CD14-positive monocyte (primary cell): ENCODE data around the gene CATSPER1. TPM values are rescaled to one million over a fixed set of nuclear protein-coding genes. Genes with fewer than 3 reads are reported as not detected.

Experiments used
- DNase-seq, 3 donors: peaks; one replicate each; pipeline ENCODE4 v3.0.0-alpha.2; 2011 to 2022
- H2AFZ ChIP-seq: 2 replicates; pipeline ENCODE4 v1.6.0; 2012; ENCODE audit warnings: mild to moderate bottlenecking, low read depth, low read length, inconsistent platforms; ENCODE audit not compliant: insufficient read depth, poor library complexity, severe bottlenecking
- H3K27ac ChIP-seq, 2 donors: 1 replicate in 1 of 2; 2 replicates in 1 of 2; pipeline ENCODE4 v1.5.1; 2012 to 2013; ENCODE audit warnings: low read length in 2 of 2, control low read depth in 1 of 2, inconsistent platforms in 1 of 2, low read depth in 1 of 2, mild to moderate bottlenecking in 1 of 2
- H3K27me3 ChIP-seq, 2 donors: one replicate each; pipeline versions ENCODE4 v1.6.0 to v1.6.1; 2011 to 2013; ENCODE audit warnings: low read length in 2 of 2; ENCODE audit not compliant: control insufficient read depth in 2 of 2, insufficient read depth in 2 of 2
- H3K36me3 ChIP-seq, 2 donors: replicated peaks in 1 of 2; 1 replicate in 1 of 2; 2 replicates in 1 of 2; pipeline versions ENCODE4 v1.5.1 to v1.6.1; 2012 to 2013; ENCODE audit warnings: low read length in 2 of 2, control low read depth in 1 of 2, inconsistent platforms in 1 of 2, mild to moderate bottlenecking in 1 of 2; ENCODE audit not compliant: insufficient read depth in 2 of 2, control insufficient read depth in 1 of 2
- H3K4me1 ChIP-seq, 2 donors: 1 replicate in 1 of 2; 2 replicates in 1 of 2; pipeline versions ENCODE4 v1.5.1 to v1.6.1; 2012 to 2013; ENCODE audit warnings: low read length in 2 of 2, control low read depth in 1 of 2, inconsistent platforms in 1 of 2, mild to moderate bottlenecking in 1 of 2, moderate library complexity in 1 of 2; ENCODE audit not compliant: insufficient read depth in 2 of 2, control insufficient read depth in 1 of 2
- H3K4me2 ChIP-seq: replicated peaks from 2 replicates; pipeline ENCODE3; 2012; ENCODE audit warnings: low read length, moderate library complexity, mild to moderate bottlenecking; ENCODE audit not compliant: poor library complexity, severe bottlenecking; ENCODE audit errors: extremely low read depth
- H3K4me3 ChIP-seq, 3 experiments: fragments of 200-600 bp in 1 of 3; sonication (generic) in 1 of 3; replicated peaks in 1 of 3; 1 replicate in 2 of 3; 2 replicates in 1 of 3; pipeline ENCODE4 v1.5.1; 2011 to 2013; ENCODE audit warnings: low read length in 3 of 3, mild to moderate bottlenecking in 3 of 3, control low read depth in 2 of 3, low read depth in 2 of 3, inconsistent platforms in 1 of 3, moderate library complexity in 1 of 3
- H3K79me2 ChIP-seq: 2 replicates; pipeline ENCODE4 v1.6.0; 2012; ENCODE audit warnings: mild to moderate bottlenecking, control low read depth, inconsistent platforms, low read length, moderate library complexity; ENCODE audit not compliant: insufficient read depth
- H3K9ac ChIP-seq: 2 replicates; pipeline ENCODE4 v1.6.0; 2017; ENCODE audit warnings: low read length, mild to moderate bottlenecking; ENCODE audit not compliant: insufficient read depth, poor library complexity, severe bottlenecking
- H3K9me3 ChIP-seq, 2 donors: replicated peaks in 1 of 2; 1 replicate in 1 of 2; 2 replicates in 1 of 2; pipeline versions ENCODE4 v1.5.1 to v1.6.1; 2012 to 2013; ENCODE audit warnings: low read length in 2 of 2, control low read depth in 1 of 2; ENCODE audit not compliant: control insufficient read depth in 1 of 2, insufficient read depth in 1 of 2
- H4K20me1 ChIP-seq: 2 replicates; pipeline ENCODE4 v1.6.0; 2012; ENCODE audit warnings: mild to moderate bottlenecking, low read length, control low read depth, moderate library complexity; ENCODE audit not compliant: insufficient read depth
- H3K27ac Mint-ChIP-seq, 7 donors: one replicate each; pipeline ENCODE4 v1.8.0; 2020; ENCODE audit warnings: mild to moderate bottlenecking in 7 of 7, mixed read lengths in 7 of 7, moderate library complexity in 6 of 7, inconsistent platforms in 2 of 7
- H3K27me3 Mint-ChIP-seq, 3 donors: one replicate each; pipeline ENCODE4 v1.8.0; 2021 to 2022; ENCODE audit warnings: low read depth in 3 of 3, mild to moderate bottlenecking in 3 of 3, mixed read lengths in 3 of 3, moderate library complexity in 3 of 3, inconsistent platforms in 1 of 3
- H3K36me3 Mint-ChIP-seq, 2 donors: one replicate each; pipeline ENCODE4 v1.8.0; 2020; ENCODE audit warnings: mixed read lengths in 2 of 2, inconsistent platforms in 1 of 2, mild to moderate bottlenecking in 1 of 2
- H3K4me1 Mint-ChIP-seq: one replicate; pipeline ENCODE4 v1.8.0; 2020; ENCODE audit warnings: mild to moderate bottlenecking, mixed read lengths
- H3K4me3 Mint-ChIP-seq, 2 donors: one replicate each; pipeline ENCODE4 v1.8.0; 2020; ENCODE audit warnings: mild to moderate bottlenecking in 2 of 2, mixed read lengths in 2 of 2, moderate library complexity in 1 of 2
- H3K9me3 Mint-ChIP-seq, 7 donors: one replicate each; pipeline ENCODE4 v1.8.0; 2020 to 2022; ENCODE audit warnings: mixed read lengths in 7 of 7, mild to moderate bottlenecking in 6 of 7, moderate library complexity in 6 of 7, inconsistent platforms in 2 of 7
- CTCF ChIP-seq: fragments of 200-600 bp; IDR thresholded peaks from one replicate; pipeline ENCODE4 v1.8.0; 2022; ENCODE audit warnings: antibody characterized with exemption, mild to moderate bottlenecking
- WGBS: methylation state at CpG from one replicate; pipeline ENCODE4 v1.1.5; 2013; ENCODE audit warnings: missing lambda C conversion rate; ENCODE audit not compliant: insufficient coverage; 5-methylcytosine and 5-hydroxymethylcytosine counted together
- intact Hi-C, 2 donors: fragments of 100-400 bp; cut with micrococcal nuclease; formaldehyde crosslinking; loops; one replicate each; pipeline versions ENCODE4 v1.15.0 to v1.15.1; 2023
- polyA plus RNA-seq, 3 donors: library from polyadenylated mRNA; depleted of rRNA in 1 of 3; unstranded in 2 of 3; stranded (reverse) in 1 of 3; fragments of 300-500 nt in 2 of 3; fragments of >200 nt in 1 of 3; fragmentation: Illumina TruSeq in 2 of 3; gene quantifications; 1 replicate in 2 of 3; 2 replicates in 1 of 3; pipeline ENCODE4 v1.2.3, GENCODE V29; 2012 to 2021

The CATSPER1 gene
- polyA plus RNA-seq, 3 donors: 15.4 to 24.1 (median 22.0) TPM

- H3K27me3 Mint-ChIP-seq: peaks cover 20 to 29% (median 28%) of the 10 kb centered on the region in 3 donors
- Histone ChIP-seq H3K27ac (no peak overlapping the region), H3K4me1 (peaks cover 16 to 20% of the 10 kb centered on the region in 2 donors), H4K20me1 (peaks cover 5% of the 10 kb centered on the region), H2AFZ (no peak overlapping the region), H3K27me3 (peaks cover 13 to 21% of the 10 kb centered on the region in 2 donors), H3K4me3 (no peak overlapping the region), H3K4me2 (no peak overlapping the region), H3K36me3 (peaks cover 10 to 26% of the 10 kb centered on the region in 2 donors), H3K9me3 (no peaks in the 10 kb centered on the region), H3K9ac (no peak overlapping the region), H3K79me2 (peaks cover 17% of the 10 kb centered on the region)
- WGBS: 80% methylated on average over 2 of the region's 5 CpGs
- H3K27ac Mint-ChIP-seq: no peak overlapping the region
- H3K4me3 Mint-ChIP-seq: no peak overlapping the region
- peaks cover 18% of the 10 kb centered on the region for H3K4me1 Mint-ChIP-seq
- intact Hi-C loops: no loop called here
- no peak for TF ChIP-seq CTCF
- no peak for DNase-seq
- H3K9me3 Mint-ChIP-seq: peaks cover 0 to 2% (median 2%) of the 10 kb centered on the region in 7 donors
- peaks cover 11 to 30% of the 10 kb centered on the region in 2 donors for H3K36me3 Mint-ChIP-seq
Observed at GRCh38 chr11:66007201-66007634, 19.1 kb downstream of the CATSPER1 start.

- H4K20me1 ChIP-seq: peaks cover 5% of the 10 kb centered on the region
- H3K4me3 Mint-ChIP-seq: no peak overlapping the region
Observed at GRCh38 chr11:66006891-66007176, 19.4 kb downstream of the CATSPER1 start.

More at GRCh38 chr11:66006891-66007176, 19.4 kb downstream of the CATSPER1 start:
- Mint-ChIP-seq H3K9me3 (peaks cover 0 to 2% (median 2%) of the 10 kb centered on the region in 7 donors), H3K36me3 (peaks cover 11 to 30% of the 10 kb centered on the region in 2 donors), H3K4me1 (peaks cover 15% of the 10 kb centered on the region), H3K27me3 (peaks cover 18 to 25% (median 24%) of the 10 kb centered on the region in 3 donors), H3K27ac (no peak overlapping the region)
- H3K27ac ChIP-seq: no peak overlapping the region
- no peak for TF ChIP-seq CTCF
- no peak overlapping the region for H3K4me3 ChIP-seq
- no peak overlapping the region for H3K9ac ChIP-seq
- DNase-seq: no peak
- peaks cover 10 to 26% of the 10 kb centered on the region in 2 donors for H3K36me3 ChIP-seq
- H3K79me2 ChIP-seq: peaks cover 19% of the 10 kb centered on the region
- H2AFZ ChIP-seq: no peak overlapping the region
- no peaks in the 10 kb centered on the region for H3K9me3 ChIP-seq
- intact Hi-C loops: no loop called here
- WGBS: 100% methylated on average over 2 of the region's 4 CpGs
- H3K27me3 ChIP-seq: peaks cover 10 to 18% of the 10 kb centered on the region in 2 donors
- H3K4me1 ChIP-seq: peaks cover 13 to 16% of the 10 kb centered on the region in 2 donors
- no peak overlapping the region for H3K4me2 ChIP-seq
